ENCODE measurements around the gene FBLN1. TPM values are rescaled to one million over a fixed set of nuclear protein-coding genes. Genes with fewer than 3 reads are reported as not detected.

Gene FBLN1
- total RNA-seq, 4 donors from 2014 or later = 65.0 to 194 (median 136) TPM

- TF ChIP-seq CTCF (IDR thresholded peaks at IDR 0.05; ENCODE audit: low read depth) = no peak
Observed at GRCh38 chr22:45640941-45641621, 138.4 kb downstream of the FBLN1 start.

GRCh38 chr22:45642986-45643385, 140.3 kb downstream of the FBLN1 start:
- TF ChIP-seq CTCF (IDR thresholded peaks at IDR 0.05; ENCODE audit: low read depth) = no peak

- no peak for TF ChIP-seq CTCF (IDR thresholded peaks at IDR 0.05; ENCODE audit: low read depth)
Observed at GRCh38 chr22:45644714-45645113, 142.0 kb downstream of the FBLN1 start.

- no peak for TF ChIP-seq CTCF (IDR thresholded peaks at IDR 0.05; ENCODE audit: low read depth)
Observed at GRCh38 chr22:45645150-45645525, 142.5 kb downstream of the FBLN1 start.

- TF ChIP-seq CTCF (IDR thresholded peaks at IDR 0.05; ENCODE audit: low read depth) = no peak
Observed at GRCh38 chr22:45645526-45646414, 143.1 kb downstream of the FBLN1 start.

DNA sequence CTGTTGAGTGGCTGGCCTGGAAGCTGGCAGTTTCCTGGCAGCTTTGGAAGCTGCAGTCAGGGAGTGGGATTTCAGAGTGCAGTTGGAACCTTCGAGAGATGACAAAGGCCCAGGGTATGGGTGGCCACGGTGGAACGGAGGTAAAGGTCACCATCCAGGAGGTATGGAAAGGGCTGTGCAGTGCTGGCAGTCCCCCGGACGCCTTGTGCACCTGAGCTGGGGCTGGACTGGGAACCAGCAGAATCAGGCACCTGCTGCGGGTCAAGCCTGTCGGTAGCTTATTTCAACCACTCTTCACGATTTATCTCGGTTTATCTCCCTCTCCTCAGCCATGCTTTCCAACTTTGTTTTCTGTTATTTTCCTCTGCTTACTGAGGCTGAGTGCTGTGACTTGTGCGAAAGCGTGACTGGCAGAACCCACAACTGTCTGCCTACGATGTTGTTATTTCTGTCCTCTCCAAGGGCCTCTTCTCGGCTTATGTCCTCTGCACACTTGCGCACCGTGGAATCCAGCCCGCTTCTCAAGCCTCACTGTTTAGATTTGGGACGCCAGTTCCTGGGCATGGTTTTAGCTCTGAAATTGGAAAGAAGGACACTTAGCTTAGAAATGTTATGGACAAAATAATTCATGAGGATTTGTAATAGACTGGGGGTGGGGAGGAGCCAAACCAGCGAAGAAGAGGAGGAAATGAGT, 145.0 kb downstream of the FBLN1 start:
- TF ChIP-seq CTCF (IDR thresholded peaks at IDR 0.05; ENCODE audit: low read depth) = no peak
